ENCODE results near the gene PILRB. TPM values are rescaled to one million over a fixed set of nuclear protein-coding genes. Genes with fewer than 3 reads are reported as not detected.
"Not testable (repeated sequence)": the region's sequence is repeated elsewhere in the genome, so short reads cannot be mapped to it uniquely, and the experiment has no call there.

PILRB gene
- total and polyA plus RNA-seq, 2 experiments from 2014 or later, result 10.7 to 10.8 TPM

- Histone ChIP-seq H3K79me2 (ENCODE audit: insufficient read depth) (peaks cover 10% of the 10 kb centered on the region), H3K36me3 (ENCODE audit: low read depth) (peaks cover 36% of the 10 kb centered on the region; the same call in 1 of the 2 replicates), H3F3A (ENCODE audit: insufficient read depth) (peaks cover 13% of the 10 kb centered on the region; the same call in 1 of the 2 replicates), H3K27ac (peak overlapping the region; percentile 63)
- H3K9ac ChIP-seq; H3K4me1 ChIP-seq (ENCODE audit: insufficient read depth); H3K27me3 ChIP-seq (replicated peaks; ENCODE audit: insufficient read depth); in situ Hi-C loops (cut with MboI); H3K4me3 ChIP-seq; H3K9me2 ChIP-seq (ENCODE audit: insufficient read depth); H2AFZ ChIP-seq; H3K9me3 ChIP-seq (ENCODE audit: low read depth); H4K20me1 ChIP-seq (ENCODE audit: insufficient read depth); H3K4me2 ChIP-seq (ENCODE audit: unreplicated experiment): not testable (repeated sequence)
- peak; percentile 55 for DNase-seq
- 2 to 11% methylated on average over 3 of the region's 5 CpGs for WGBS, 2 experiments (ENCODE audit: low coverage in 1 of 2, low lambda C conversion rate in 2 of 2, missing lambda C conversion rate in 2 of 2)
These were observed 12.6 kb upstream of the PILRB start for GRCh38 chr7:100345288-100345672.

- H3K4me3 ChIP-seq, result no peak overlapping the region
- in situ Hi-C loops (cut with MboI), result no loop called here
- H3K79me2 ChIP-seq (ENCODE audit: insufficient read depth), result peaks cover 9% of the 10 kb centered on the region
- H3K27ac ChIP-seq, result no peak overlapping the region
- H3K36me3 ChIP-seq (ENCODE audit: low read depth), result peaks cover 36% of the 10 kb centered on the region; the same call in 1 of the 2 replicates
- no peaks in the 10 kb centered on the region for H3K9me2 ChIP-seq (ENCODE audit: insufficient read depth)
- TF ChIP-seq EZH2phosphoT487 (IDR thresholded peaks at IDR 0.05; ENCODE audit: insufficient read depth, low read depth) (no peak), EZH2 (IDR thresholded peaks at IDR 0.05; ENCODE audit: insufficient read depth, poor library complexity, severe bottlenecking) (no peak)
- H3K4me2 ChIP-seq (ENCODE audit: unreplicated experiment), result no peak overlapping the region
- H3K4me1 ChIP-seq (ENCODE audit: insufficient read depth), result peaks cover 6% of the 10 kb centered on the region; the same call in 1 of the 2 replicates
- DNase-seq, result no peak
- no peak overlapping the region for H2AFZ ChIP-seq
- no peaks in the 10 kb centered on the region for H3K27me3 ChIP-seq (replicated peaks; ENCODE audit: insufficient read depth)
- no peak overlapping the region for H3K9ac ChIP-seq
- peaks cover 13% of the 10 kb centered on the region; the same call in 1 of the 2 replicates for H3F3A ChIP-seq (ENCODE audit: insufficient read depth)
- H4K20me1 ChIP-seq (ENCODE audit: insufficient read depth), result no peaks in the 10 kb centered on the region
- no peaks in the 10 kb centered on the region for H3K9me3 ChIP-seq (ENCODE audit: low read depth)
These were observed 11.0 kb upstream of the PILRB start for GRCh38 chr7:100346921-100347320.

- H3K36me3 ChIP-seq (ENCODE audit: low read depth), result peaks cover 33% of the 10 kb centered on the region; the same call in 1 of the 2 replicates
- peaks cover 4% of the 10 kb centered on the region; the same call in 1 of the 2 replicates for H3K79me2 ChIP-seq (ENCODE audit: insufficient read depth)
- in situ Hi-C loops (cut with MboI), result no loop called here
These were observed 9.1 kb upstream of the PILRB start for GRCh38 chr7:100348805-100349204.

GRCh38 chr7:100349757-100350156, 8.2 kb upstream of the PILRB start:
- Histone ChIP-seq H3K4me2 (ENCODE audit: unreplicated experiment) (no peak overlapping the region), H2AFZ (no peak overlapping the region), H3K27ac (no peak overlapping the region), H3K36me3 (ENCODE audit: low read depth) (peaks cover 37% of the 10 kb centered on the region; the same call in 1 of the 2 replicates), H3K79me2 (ENCODE audit: insufficient read depth) (peaks cover 4% of the 10 kb centered on the region; the same call in 1 of the 2 replicates), H3K9ac (no peak overlapping the region), H3K9me3 (ENCODE audit: low read depth) (no peaks in the 10 kb centered on the region), H3K27me3 (replicated peaks; ENCODE audit: insufficient read depth) (no peaks in the 10 kb centered on the region), H3K9me2 (ENCODE audit: insufficient read depth) (no peaks in the 10 kb centered on the region), H4K20me1 (ENCODE audit: insufficient read depth) (no peaks in the 10 kb centered on the region), H3F3A (ENCODE audit: insufficient read depth) (peaks cover 3% of the 10 kb centered on the region; the same call in 1 of the 2 replicates), H3K4me3 (no peak overlapping the region), H3K4me1 (ENCODE audit: insufficient read depth) (peaks cover 3% of the 10 kb centered on the region; the same call in 1 of the 2 replicates)
- TF ChIP-seq EZH2 (IDR thresholded peaks at IDR 0.05; ENCODE audit: insufficient read depth, poor library complexity, severe bottlenecking) (no peak), EZH2phosphoT487 (IDR thresholded peaks at IDR 0.05; ENCODE audit: insufficient read depth, low read depth) (no peak)
- DNase-seq, result no peak
- 75 to 79% methylated on average over 6 of the region's 6 CpGs for WGBS, 2 experiments (ENCODE audit: low coverage in 1 of 2, low lambda C conversion rate in 2 of 2, missing lambda C conversion rate in 2 of 2)
- in situ Hi-C loops (cut with MboI), result no loop called here

More at GRCh38 chr7:100348805-100349204, 9.1 kb upstream of the PILRB start:
- no peak for TF ChIP-seq EZH2 (IDR thresholded peaks at IDR 0.05; ENCODE audit: insufficient read depth, poor library complexity, severe bottlenecking)
- TF ChIP-seq EZH2phosphoT487 (IDR thresholded peaks at IDR 0.05; ENCODE audit: insufficient read depth, low read depth), result no peak
- H3K9me2 ChIP-seq (ENCODE audit: insufficient read depth), result no peaks in the 10 kb centered on the region
- no peak overlapping the region for H2AFZ ChIP-seq
- peaks cover 6% of the 10 kb centered on the region; the same call in 1 of the 2 replicates for H3K4me1 ChIP-seq (ENCODE audit: insufficient read depth)
- no peak for DNase-seq
- H3K4me2 ChIP-seq (ENCODE audit: unreplicated experiment), result no peak overlapping the region
- no peaks in the 10 kb centered on the region for H3K27me3 ChIP-seq (replicated peaks; ENCODE audit: insufficient read depth)
- H4K20me1 ChIP-seq (ENCODE audit: insufficient read depth), result no peaks in the 10 kb centered on the region
- H3K4me3 ChIP-seq, result no peak overlapping the region
- no peak overlapping the region for H3K27ac ChIP-seq
- H3K9me3 ChIP-seq (ENCODE audit: low read depth), result no peaks in the 10 kb centered on the region
- H3F3A ChIP-seq (ENCODE audit: insufficient read depth), result peaks cover 9% of the 10 kb centered on the region; the same call in 1 of the 2 replicates
- H3K9ac ChIP-seq, result no peak overlapping the region

GRCh38 chr7:100351657-100352058, 6.3 kb upstream of the PILRB start:
- H3F3A ChIP-seq (ENCODE audit: insufficient read depth), result no peaks in the 10 kb centered on the region
- no peak overlapping the region for H3K27ac ChIP-seq
- in situ Hi-C loops (cut with MboI), result no loop called here
- 78 to 85% methylated on average over 4 to 6 of the region's 6 CpGs for WGBS, 2 experiments (ENCODE audit: low coverage in 1 of 2, low lambda C conversion rate in 2 of 2, missing lambda C conversion rate in 2 of 2)
- no peak overlapping the region for H3K4me2 ChIP-seq (ENCODE audit: unreplicated experiment)
- TF ChIP-seq EZH2 (IDR thresholded peaks at IDR 0.05; ENCODE audit: insufficient read depth, poor library complexity, severe bottlenecking), result no peak
- no peak for TF ChIP-seq EZH2phosphoT487 (IDR thresholded peaks at IDR 0.05; ENCODE audit: insufficient read depth, low read depth)
- no peaks in the 10 kb centered on the region for H3K27me3 ChIP-seq (replicated peaks; ENCODE audit: insufficient read depth)
- H3K9me2 ChIP-seq (ENCODE audit: insufficient read depth), result no peaks in the 10 kb centered on the region
- H3K79me2 ChIP-seq (ENCODE audit: insufficient read depth), result no peaks in the 10 kb centered on the region
- no peaks in the 10 kb centered on the region for H4K20me1 ChIP-seq (ENCODE audit: insufficient read depth)
- H3K9me3 ChIP-seq (ENCODE audit: low read depth), result no peaks in the 10 kb centered on the region
- no peak for DNase-seq
- H3K4me1 ChIP-seq (ENCODE audit: insufficient read depth), result no peaks in the 10 kb centered on the region
- H3K36me3 ChIP-seq (ENCODE audit: low read depth), result peaks cover 31% of the 10 kb centered on the region; the same call in 1 of the 2 replicates
- no peak overlapping the region for H3K9ac ChIP-seq
- H3K4me3 ChIP-seq, result no peak overlapping the region
- H2AFZ ChIP-seq, result no peak overlapping the region

- H3K36me3 ChIP-seq (ENCODE audit: low read depth), result peaks cover 24% of the 10 kb centered on the region; the same call in 1 of the 2 replicates
- H3K27ac ChIP-seq; H3F3A ChIP-seq (ENCODE audit: insufficient read depth); H3K9ac ChIP-seq; H3K9me2 ChIP-seq (ENCODE audit: insufficient read depth); H3K79me2 ChIP-seq (ENCODE audit: insufficient read depth); H3K4me2 ChIP-seq (ENCODE audit: unreplicated experiment); H4K20me1 ChIP-seq (ENCODE audit: insufficient read depth); H2AFZ ChIP-seq; DNase-seq; H3K27me3 ChIP-seq (replicated peaks; ENCODE audit: insufficient read depth); H3K4me1 ChIP-seq (ENCODE audit: insufficient read depth); H3K4me3 ChIP-seq; in situ Hi-C loops (cut with MboI); H3K9me3 ChIP-seq (ENCODE audit: low read depth): not testable (repeated sequence)
- 79 to 97% methylated on average over 9 to 10 of the region's 18 CpGs for WGBS, 2 experiments (ENCODE audit: low coverage in 1 of 2, low lambda C conversion rate in 2 of 2, missing lambda C conversion rate in 2 of 2)
These were observed 5.6 kb upstream of the PILRB start for GRCh38 chr7:100352230-100352781.
